Thoracic aorta (tissue), 2 donors: ENCODE data around the gene TPO. TPM values are rescaled to one million over a fixed set of nuclear protein-coding genes. Genes with fewer than 3 reads are reported as not detected.

Experiments
- ATAC-seq: fragments of 150-250 bp; one replicate; pipeline ENCODE4 v1.8.0; 2017; ENCODE audit warnings: low read depth; ENCODE audit not compliant: insufficient number of reproducible peaks, low FRiP score
- DNase-seq: peaks from one replicate; pipeline ENCODE4 v3.0.0-alpha.2; 2020; ENCODE audit warnings: low spot score
- H3K27ac ChIP-seq, 2 donors: fragments of 200-600 bp; sonication (generic); 1 replicate in 1 of 2; 2 replicates in 1 of 2; pipeline ENCODE4 v1.5.1; 2016; ENCODE audit warnings: mild to moderate bottlenecking in 2 of 2, moderate library complexity in 2 of 2
- H3K27me3 ChIP-seq: fragments of 200-600 bp; sonication (generic); replicated peaks from 2 replicates; pipeline ENCODE4 v1.6.0; 2016; ENCODE audit warnings: mild to moderate bottlenecking; ENCODE audit not compliant: insufficient read depth
- H3K36me3 ChIP-seq: fragments of 200-600 bp; sonication (generic); one replicate; pipeline ENCODE4 v1.5.1; 2016
- H3K4me1 ChIP-seq, 2 donors: fragments of 200-600 bp; sonication (generic); 1 replicate in 1 of 2; 2 replicates in 1 of 2; pipeline versions ENCODE4 v1.5.1 to v1.6.0; 2016; ENCODE audit warnings: low read depth in 2 of 2, mild to moderate bottlenecking in 1 of 2; ENCODE audit not compliant: control insufficient read depth in 1 of 2
- H3K4me3 ChIP-seq: fragments of 200-600 bp; sonication (generic); 2 replicates; pipeline ENCODE4 v1.5.1; 2016; ENCODE audit warnings: mild to moderate bottlenecking
- H3K9me3 ChIP-seq: fragments of 200-600 bp; sonication (generic); 2 replicates; pipeline ENCODE4 v1.5.1; 2016
- CTCF ChIP-seq: fragments of 200-600 bp; sonication (generic); IDR thresholded peaks from one replicate; pipeline ENCODE4 v1.5.1; 2019; ENCODE audit warnings: antibody characterized with exemption
- total RNA-seq, 2 donors: library from RNA; depleted of rRNA; stranded (reverse); fragments of >200 nt; gene quantifications; one replicate each; pipeline versions ENCODE4 v1.1.0 to v1.2.3, GENCODE V29; 2016

TPO gene
- total RNA-seq, 2 donors from 2014 or later, result 8.1 to 24.1 TPM

GRCh38 chr2:1517786-1518185 is 104.5 kb downstream of the TPO start:
- H3K27ac ChIP-seq, result no peak overlapping the region
- H3K36me3 ChIP-seq, result no peaks in the 10 kb centered on the region
- no peak overlapping the region for H3K4me3 ChIP-seq
- no peaks in the 10 kb centered on the region for H3K27me3 ChIP-seq
- no peaks in the 10 kb centered on the region for H3K9me3 ChIP-seq
- TF ChIP-seq CTCF, result no peak
- DNase-seq (no peak), ATAC-seq (no peak)
- no peaks in the 10 kb centered on the region for H3K4me1 ChIP-seq

DNA sequence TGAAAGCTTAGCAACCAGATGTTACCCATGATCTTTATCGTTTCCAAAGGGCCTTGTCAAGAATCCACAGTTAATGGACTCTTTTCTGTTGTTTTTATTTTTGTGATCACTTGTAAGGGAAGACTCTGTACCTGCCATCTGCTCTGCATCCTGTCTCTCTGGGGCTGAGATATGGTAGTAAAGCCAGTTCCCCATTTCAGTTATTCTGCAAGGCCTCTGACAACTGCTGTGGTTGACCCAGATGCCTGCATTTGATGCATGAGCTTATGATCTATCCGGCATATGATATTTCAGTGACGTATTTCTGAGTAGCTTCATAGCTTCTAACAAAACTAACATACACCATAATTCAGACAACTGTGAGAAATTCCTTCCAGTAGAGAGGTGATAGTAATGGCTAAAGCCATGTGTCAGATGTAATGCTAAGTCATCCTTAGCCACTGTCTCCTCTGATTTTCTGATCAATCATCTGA is 105.1 kb downstream of the TPO start:
- TF ChIP-seq CTCF, result no peak
- H3K27ac ChIP-seq, result no peak overlapping the region
- no peaks in the 10 kb centered on the region for H3K36me3 ChIP-seq
- no peaks in the 10 kb centered on the region for H3K4me1 ChIP-seq
- no peaks in the 10 kb centered on the region for H3K9me3 ChIP-seq
- ATAC-seq (no peak), DNase-seq (no peak)
- H3K27me3 ChIP-seq, result no peaks in the 10 kb centered on the region
- H3K4me3 ChIP-seq, result no peak overlapping the region

- Histone ChIP-seq H3K36me3 (no peaks in the 10 kb centered on the region), H3K9me3 (no peaks in the 10 kb centered on the region), H3K4me3 (no peak overlapping the region), H3K27me3 (no peaks in the 10 kb centered on the region), H3K4me1 (no peaks in the 10 kb centered on the region), H3K27ac (no peak overlapping the region)
- ATAC-seq (no peak), DNase-seq (no peak)
- TF ChIP-seq CTCF, result no peak
Observed at GRCh38 chr2:1518867-1519530, 105.7 kb downstream of the TPO start.

- no peak for TF ChIP-seq CTCF
- H3K4me1 ChIP-seq, result no peaks in the 10 kb centered on the region
- no peaks in the 10 kb centered on the region for H3K9me3 ChIP-seq
- no peak overlapping the region for H3K4me3 ChIP-seq
- no peak for DNase-seq
- H3K36me3 ChIP-seq, result no peaks in the 10 kb centered on the region
- ATAC-seq, result no peak
- H3K27me3 ChIP-seq, result no peaks in the 10 kb centered on the region
- no peak overlapping the region for H3K27ac ChIP-seq
Observed at GRCh38 chr2:1521191-1521877, 108.1 kb downstream of the TPO start.

DNA sequence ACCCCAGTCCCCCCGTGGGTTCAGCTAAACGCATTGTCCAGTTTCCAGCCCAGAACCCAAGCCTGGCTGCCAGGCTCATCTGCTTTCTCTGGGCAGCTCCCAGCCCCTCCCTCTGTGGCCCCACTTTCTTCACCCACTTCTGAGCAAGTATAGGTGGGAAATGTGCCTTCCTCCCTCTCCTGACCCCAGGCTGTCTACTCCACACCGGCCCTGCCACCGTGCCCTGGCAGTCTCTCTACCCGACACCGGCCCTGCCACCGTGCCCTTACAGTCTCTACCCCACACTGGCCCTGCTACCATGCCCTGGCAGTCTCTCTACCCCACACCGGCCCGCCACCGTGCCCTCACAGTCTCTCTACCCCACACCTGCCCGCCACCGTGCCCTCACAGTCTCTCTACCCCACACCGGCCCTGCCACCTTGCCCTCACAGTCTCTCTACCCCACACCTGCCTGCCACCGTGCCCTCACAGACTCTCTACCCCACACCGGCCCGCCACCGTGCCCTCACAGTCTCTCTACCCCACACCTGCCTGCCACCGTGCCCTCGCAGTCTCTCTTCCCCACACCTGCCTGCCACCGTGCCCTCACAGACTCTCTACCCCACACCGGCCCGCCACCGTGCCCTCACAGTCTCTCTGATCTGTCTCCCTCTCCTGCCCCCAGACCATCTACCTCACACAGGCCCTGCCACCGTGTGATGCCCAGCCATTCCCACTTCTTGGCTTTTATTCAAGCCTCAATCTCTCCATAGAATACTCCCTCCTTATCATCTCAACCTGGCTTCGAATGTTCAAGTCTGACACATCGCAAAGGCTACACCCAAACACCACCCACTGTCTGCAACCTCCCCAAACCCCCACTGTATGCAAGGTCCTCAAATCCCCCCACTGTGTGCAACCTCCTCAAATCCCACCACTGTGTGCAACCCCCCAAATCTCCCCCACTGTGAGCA is 108.9 kb downstream of the TPO start:
- H3K9me3 ChIP-seq, result no peaks in the 10 kb centered on the region
- TF ChIP-seq CTCF, result no peak
- no peaks in the 10 kb centered on the region for H3K27me3 ChIP-seq
- no peaks in the 10 kb centered on the region for H3K36me3 ChIP-seq
- no peaks in the 10 kb centered on the region for H3K4me1 ChIP-seq
- DNase-seq (no peak), ATAC-seq (no peak)
- no peak overlapping the region for H3K27ac ChIP-seq
- H3K4me3 ChIP-seq, result no peak overlapping the region
